Measurements from ENCODE around the gene TMOD4. TPM values are rescaled to one million over a fixed set of nuclear protein-coding genes. Genes with fewer than 3 reads are reported as not detected.
A peak's percentile ranks its signal among the peaks of the same experiment; 100 is the strongest.

TMOD4 gene
- total RNA-seq, 1 experiment from 2014 or later = 2.1 TPM

GRCh38 chr1:151165281-151165737 is 10.5 kb downstream of the TMOD4 start:
- BruUV-seq (replicated peaks) = no TSS peak

GRCh38 chr1:151164732-151165280 is 11.0 kb downstream of the TMOD4 start:
- Mint-ChIP-seq H3K27me3 (ENCODE audit: unreplicated experiment) (no peaks in the 10 kb centered on the region), H3K4me1 (ENCODE audit: low read depth, unreplicated experiment) (peaks cover 16% of the 10 kb centered on the region), H3K9me3 (ENCODE audit: low read depth, unreplicated experiment) (no peaks in the 10 kb centered on the region), H3K27ac (ENCODE audit: unreplicated experiment) (no peak overlapping the region), H3K4me3 (ENCODE audit: low read depth, unreplicated experiment) (peak overlapping the region; percentile 95), H3K36me3 (ENCODE audit: insufficient read depth, unreplicated experiment) (peaks cover 37% of the 10 kb centered on the region)
- DNase-seq = no peak
- BruUV-seq (replicated peaks) = no TSS peak
- CTCF ChIA-PET = no interaction called here
- intact Hi-C loops (cut with micrococcal nuclease; ENCODE audit: unreplicated experiment) = no loop called here
- TF ChIP-seq CTCF (IDR thresholded peaks at IDR 0.05; ENCODE audit: unreplicated experiment) = no peak

More at GRCh38 chr1:151165281-151165737, 10.5 kb downstream of the TMOD4 start:
- Mint-ChIP-seq H3K4me3 (ENCODE audit: low read depth, unreplicated experiment) (peak overlapping the region; percentile 95), H3K4me1 (ENCODE audit: low read depth, unreplicated experiment) (peaks cover 16% of the 10 kb centered on the region), H3K27ac (ENCODE audit: unreplicated experiment) (peak overlapping the region; percentile 96), H3K9me3 (ENCODE audit: low read depth, unreplicated experiment) (no peaks in the 10 kb centered on the region), H3K27me3 (ENCODE audit: unreplicated experiment) (no peaks in the 10 kb centered on the region), H3K36me3 (ENCODE audit: insufficient read depth, unreplicated experiment) (peaks cover 37% of the 10 kb centered on the region)
- CTCF ChIA-PET = no interaction called here
- DNase-seq = peak; percentile 12
- no peak for TF ChIP-seq CTCF (IDR thresholded peaks at IDR 0.05; ENCODE audit: unreplicated experiment)
- intact Hi-C loops (cut with micrococcal nuclease; ENCODE audit: unreplicated experiment) = no loop called here

- CTCF ChIA-PET = interaction anchor here (1.4 to 1.8 kb wide), 2 partner anchors 60 to 88 kb away, joined by 3 to 8 read pairs; partner anchors contain the start of gene GABPB2
- no peak for TF ChIP-seq CTCF (IDR thresholded peaks at IDR 0.05; ENCODE audit: unreplicated experiment)
- intact Hi-C loops (cut with micrococcal nuclease; ENCODE audit: unreplicated experiment) = no loop called here
- H3K36me3 Mint-ChIP-seq (ENCODE audit: insufficient read depth, unreplicated experiment) = no peaks in the 10 kb centered on the region
- DNase-seq = no peak
- peaks cover 1% of the 10 kb centered on the region for H3K4me1 Mint-ChIP-seq (ENCODE audit: low read depth, unreplicated experiment)
- H3K9me3 Mint-ChIP-seq (ENCODE audit: low read depth, unreplicated experiment) = no peaks in the 10 kb centered on the region
- no peak overlapping the region for H3K27ac Mint-ChIP-seq (ENCODE audit: unreplicated experiment)
- H3K4me3 Mint-ChIP-seq (ENCODE audit: low read depth, unreplicated experiment) = no peak overlapping the region
- BruUV-seq (replicated peaks) = no TSS peak
- no peaks in the 10 kb centered on the region for H3K27me3 Mint-ChIP-seq (ENCODE audit: unreplicated experiment)
These were observed 16.4 kb downstream of the TMOD4 start for GRCh38 chr1:151159373-151159772.

DNA sequence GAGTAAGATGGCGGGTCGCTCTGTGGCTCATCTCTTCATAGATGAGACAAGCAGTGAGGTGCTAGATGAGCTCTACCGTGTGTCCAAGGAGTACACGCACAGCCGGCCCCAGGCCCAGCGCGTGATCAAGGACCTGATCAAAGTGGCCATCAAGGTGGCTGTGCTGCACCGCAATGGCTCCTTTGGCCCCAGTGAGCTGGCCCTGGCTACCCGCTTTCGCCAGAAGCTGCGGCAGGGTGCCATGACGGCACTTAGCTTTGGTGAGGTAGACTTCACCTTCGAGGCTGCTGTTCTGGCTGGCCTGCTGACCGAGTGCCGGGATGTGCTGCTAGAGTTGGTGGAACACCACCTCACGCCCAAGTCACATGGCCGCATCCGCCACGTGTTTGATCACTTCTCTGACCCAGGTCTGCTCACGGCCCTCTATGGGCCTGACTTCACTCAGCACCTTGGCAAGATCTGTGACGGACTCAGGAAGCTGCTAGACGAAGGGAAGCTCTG is 17.0 kb downstream of the TMOD4 start:
- no peaks in the 10 kb centered on the region for H3K9me3 Mint-ChIP-seq (ENCODE audit: low read depth, unreplicated experiment)
- CTCF ChIA-PET = interaction anchor here (0.8 to 1.8 kb wide), 3 partner anchors 49 to 88 kb away, joined by 3 to 8 read pairs (median 7); partner anchors contain the start of gene GABPB2
- no peak overlapping the region for H3K27ac Mint-ChIP-seq (ENCODE audit: unreplicated experiment)
- H3K4me1 Mint-ChIP-seq (ENCODE audit: low read depth, unreplicated experiment) = no peaks in the 10 kb centered on the region
- BruUV-seq (replicated peaks) = no TSS peak
- intact Hi-C loops (cut with micrococcal nuclease; ENCODE audit: unreplicated experiment) = no loop called here
- no peak for DNase-seq
- H3K27me3 Mint-ChIP-seq (ENCODE audit: unreplicated experiment) = no peaks in the 10 kb centered on the region
- TF ChIP-seq CTCF (IDR thresholded peaks at IDR 0.05; ENCODE audit: unreplicated experiment) = no peak
- no peak overlapping the region for H3K4me3 Mint-ChIP-seq (ENCODE audit: low read depth, unreplicated experiment)
- no peaks in the 10 kb centered on the region for H3K36me3 Mint-ChIP-seq (ENCODE audit: insufficient read depth, unreplicated experiment)
